ENCODE measurements around the gene PTPRG.

The PTPRG gene

GRCh38 chr3:62208385-62208784, 647.0 kb downstream of the PTPRG start:
- no peak for DNase-seq

- no peak for DNase-seq
Measured at GRCh38 chr3:62209101-62209500, 647.7 kb downstream of the PTPRG start.

GRCh38 chr3:62210011-62210410, 648.6 kb downstream of the PTPRG start:
- no peak for DNase-seq

DNA sequence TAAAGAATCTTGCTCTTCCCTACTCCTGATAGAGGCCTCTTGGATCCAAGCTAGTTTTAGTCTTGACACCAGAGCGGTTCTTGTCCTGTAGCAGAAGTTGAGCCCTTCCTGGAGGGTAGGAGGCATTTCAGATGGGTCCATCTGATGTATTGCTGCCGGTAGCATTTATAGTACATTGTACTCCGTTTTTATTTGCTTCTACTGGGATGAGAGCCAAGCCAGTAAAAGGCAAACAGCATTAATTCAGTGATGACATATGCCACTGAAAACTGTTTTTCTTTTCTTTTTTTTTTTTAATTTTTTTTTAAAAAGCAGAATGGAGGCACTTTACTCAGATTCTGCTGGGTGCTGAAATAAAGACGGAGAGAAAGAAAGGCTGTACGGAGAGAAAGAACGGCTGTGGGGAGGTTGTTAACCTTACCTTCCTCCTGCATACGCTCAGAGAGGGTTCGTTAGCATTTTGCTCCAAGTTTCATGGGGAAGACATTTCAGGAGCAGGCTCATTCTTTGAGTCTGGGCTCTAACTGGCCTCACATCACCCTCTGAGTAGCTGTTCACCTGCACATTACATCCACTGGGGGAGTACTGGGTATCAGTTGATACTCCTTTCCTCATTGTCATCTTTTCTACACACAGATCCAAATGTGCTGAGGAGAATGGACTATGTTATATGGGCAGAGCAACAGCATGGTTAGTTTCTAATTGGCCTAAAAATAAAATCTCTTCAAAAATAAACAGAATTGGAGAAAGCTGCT, 650.5 kb downstream of the PTPRG start:
- no peak for DNase-seq

DNA sequence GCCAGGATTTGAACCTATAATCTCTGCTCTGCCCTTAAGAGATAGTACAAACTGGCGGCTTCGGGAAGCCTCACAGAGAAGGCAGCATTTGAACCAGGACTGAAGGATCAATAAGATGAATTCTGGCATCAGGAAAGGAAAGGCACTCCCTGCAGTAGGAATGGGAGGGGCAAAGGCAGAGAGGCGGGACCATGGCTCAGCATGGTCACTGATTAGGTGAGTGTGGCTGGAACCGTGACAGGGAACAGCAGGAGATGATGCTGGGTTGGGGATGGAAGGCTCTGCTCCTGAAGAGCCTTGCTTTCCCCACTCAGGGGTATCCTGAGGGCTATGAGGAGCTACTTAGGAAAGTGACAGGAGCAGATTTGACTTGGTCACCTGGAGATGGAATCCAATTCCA, 653.5 kb downstream of the PTPRG start:
- no peak for DNase-seq

DNA sequence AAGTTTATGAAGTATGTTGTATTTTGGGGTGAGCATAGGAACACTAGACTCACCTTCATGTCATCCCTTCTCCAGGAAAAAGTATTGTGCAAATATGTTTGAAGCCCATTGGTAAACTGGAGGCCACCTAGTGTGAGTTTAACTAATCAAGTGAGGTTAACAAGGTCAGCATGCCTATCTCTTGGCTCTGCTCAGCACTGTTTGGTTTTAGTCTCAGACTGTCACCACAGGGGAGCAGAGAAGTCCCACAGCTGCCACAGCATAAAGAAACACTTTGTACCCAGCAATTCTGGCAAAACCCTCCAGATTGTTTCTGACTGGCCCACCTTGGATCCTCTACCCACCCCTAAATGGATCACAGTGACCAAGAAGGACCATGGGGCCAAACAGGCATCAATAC, 659.2 kb downstream of the PTPRG start:
- DNase-seq = no peak

- DNase-seq = no peak
Measured at GRCh38 chr3:62225051-62225450, 663.7 kb downstream of the PTPRG start.

DNA sequence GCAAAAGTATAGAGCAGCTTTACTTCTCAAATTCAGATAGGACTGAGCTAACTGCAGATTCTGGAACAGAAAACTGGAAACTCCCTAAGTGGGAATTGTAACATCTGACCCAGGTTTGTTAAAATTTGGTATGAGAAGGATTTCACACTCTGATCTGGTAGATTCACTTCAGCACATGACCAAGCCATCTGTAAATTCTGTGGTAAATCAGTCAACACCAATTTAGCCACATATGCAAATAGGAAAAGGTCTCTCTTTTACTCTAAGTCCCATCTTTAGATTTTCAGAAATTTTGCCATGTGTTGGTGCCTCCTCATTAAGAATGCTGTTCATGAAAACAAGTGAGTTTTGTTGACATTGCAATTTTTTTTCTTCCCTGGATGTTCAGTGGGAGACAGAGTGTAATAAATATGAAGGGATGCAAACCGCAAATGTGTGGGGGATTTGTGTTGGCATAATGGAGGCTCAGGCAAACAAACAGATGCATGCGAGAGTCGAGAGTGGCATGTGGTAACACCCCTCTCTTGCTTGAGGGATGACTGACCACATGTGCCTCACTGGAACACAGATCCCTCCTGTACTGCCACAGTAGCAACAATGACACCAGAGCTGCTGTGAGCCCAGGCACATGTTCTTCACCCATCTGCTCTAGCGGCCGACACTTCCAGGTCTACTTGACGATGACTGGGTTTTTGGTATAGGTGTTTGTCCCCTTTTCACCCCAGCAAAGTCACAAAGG, 665.4 kb downstream of the PTPRG start:
- no peak for DNase-seq

GRCh38 chr3:62228467-62228866, 667.1 kb downstream of the PTPRG start:
- no peak for DNase-seq

- no peak for DNase-seq
Measured at GRCh38 chr3:62229211-62229610, 667.8 kb downstream of the PTPRG start.

GRCh38 chr3:62229908-62230307, 668.5 kb downstream of the PTPRG start:
- no peak for DNase-seq

- no peak for DNase-seq
Measured at GRCh38 chr3:62233065-62233464, 671.7 kb downstream of the PTPRG start.

DNA sequence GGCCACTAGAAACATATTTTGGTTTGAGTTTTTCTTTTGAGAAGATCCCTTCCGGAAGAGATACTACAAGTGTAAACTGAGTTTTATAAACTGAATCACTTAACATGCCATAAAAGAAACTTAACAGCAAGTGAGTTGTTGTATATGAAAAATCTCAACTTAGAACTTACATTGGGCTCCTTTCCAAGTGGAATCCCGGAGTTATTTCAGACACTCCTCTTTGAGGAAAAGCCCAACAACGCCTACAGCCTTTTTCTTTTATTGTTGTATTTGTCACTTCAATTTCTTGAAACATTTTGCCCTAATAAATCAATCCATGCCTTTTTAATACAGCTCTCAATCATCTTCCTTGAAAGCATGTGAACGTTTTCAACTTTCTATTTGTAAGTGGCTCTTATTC, 674.6 kb downstream of the PTPRG start:
- DNase-seq = no peak

GRCh38 chr3:62237286-62237948, 676.0 kb downstream of the PTPRG start:
- no peak for DNase-seq

DNA sequence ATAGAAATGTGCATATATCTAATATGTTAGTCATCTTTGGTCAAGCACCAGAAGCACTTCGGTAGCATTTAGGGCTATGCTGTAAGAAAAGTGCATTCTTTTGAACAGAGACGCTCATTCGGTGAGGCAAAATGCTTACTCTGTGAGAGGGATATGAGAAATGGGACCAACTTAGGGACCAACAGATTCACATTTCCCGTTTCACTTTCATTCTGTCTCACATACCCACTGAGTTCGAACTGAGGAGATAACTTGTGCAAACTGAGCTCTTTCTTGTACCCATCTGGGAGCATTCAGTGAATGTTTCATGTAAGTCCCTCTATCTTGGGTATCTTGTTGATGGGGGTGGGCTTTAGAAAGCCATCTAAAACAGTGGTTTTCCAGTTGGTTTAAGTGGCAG, 676.6 kb downstream of the PTPRG start:
- no peak for DNase-seq

- DNase-seq = no peak
Measured at GRCh38 chr3:62238431-62238830, 677.1 kb downstream of the PTPRG start.

- no peak for DNase-seq
Measured at GRCh38 chr3:62241279-62241678, 679.9 kb downstream of the PTPRG start.

DNA sequence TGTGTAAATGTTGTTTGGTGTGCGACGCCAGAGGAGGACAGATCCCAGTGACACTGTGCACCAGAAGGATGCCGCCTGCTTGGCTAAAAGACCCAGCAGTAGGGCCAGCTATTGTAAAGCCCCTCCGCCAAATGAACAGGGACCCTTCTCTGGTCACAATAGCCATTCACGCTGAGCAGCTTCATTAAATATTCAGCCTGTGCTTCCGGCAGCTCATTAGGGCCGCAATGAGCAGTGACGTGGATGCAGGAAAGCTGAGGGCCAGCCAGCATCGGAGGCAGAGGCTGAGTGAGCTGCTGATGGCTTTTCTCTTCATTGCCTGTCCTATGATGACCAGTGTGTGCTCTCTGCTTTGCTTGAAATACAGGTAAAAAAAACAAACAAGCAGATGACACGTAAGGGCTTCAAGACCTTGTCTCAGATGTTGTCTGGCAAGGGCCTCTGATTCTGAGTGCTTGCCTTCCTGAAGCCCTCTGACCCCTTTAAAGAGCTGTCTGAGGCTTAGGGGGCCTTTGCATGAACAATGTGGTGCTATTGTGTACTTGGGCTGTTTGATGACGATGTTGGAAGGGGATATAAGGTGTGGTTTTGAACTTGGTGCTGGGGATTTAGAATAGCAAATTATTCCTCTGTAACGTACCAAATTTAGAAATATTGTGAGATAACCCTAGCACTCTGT, 681.6 kb downstream of the PTPRG start:
- DNase-seq = no peak

GRCh38 chr3:62246094-62246493, 684.7 kb downstream of the PTPRG start:
- no peak for DNase-seq

DNA sequence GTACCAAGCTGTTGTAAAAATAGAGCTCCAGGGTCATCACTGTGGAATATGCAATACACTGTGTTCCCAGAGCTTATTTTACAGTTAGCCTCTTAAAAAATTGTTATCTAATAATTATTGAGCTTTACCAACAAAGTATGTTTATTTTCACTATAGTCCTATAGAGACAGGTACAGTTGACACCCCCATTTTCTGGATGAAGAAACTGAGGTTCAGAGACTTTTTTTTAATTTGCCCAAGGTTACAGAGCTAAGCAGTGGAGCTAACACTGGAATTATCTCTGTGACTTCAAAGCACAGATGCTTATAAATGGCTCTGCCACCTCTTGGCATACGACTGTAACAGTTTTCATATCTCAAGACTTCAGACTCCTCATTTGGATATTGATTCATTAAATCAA, 685.6 kb downstream of the PTPRG start:
- DNase-seq = no peak

- DNase-seq = no peak
Measured at GRCh38 chr3:62248734-62249483, 687.5 kb downstream of the PTPRG start.

DNA sequence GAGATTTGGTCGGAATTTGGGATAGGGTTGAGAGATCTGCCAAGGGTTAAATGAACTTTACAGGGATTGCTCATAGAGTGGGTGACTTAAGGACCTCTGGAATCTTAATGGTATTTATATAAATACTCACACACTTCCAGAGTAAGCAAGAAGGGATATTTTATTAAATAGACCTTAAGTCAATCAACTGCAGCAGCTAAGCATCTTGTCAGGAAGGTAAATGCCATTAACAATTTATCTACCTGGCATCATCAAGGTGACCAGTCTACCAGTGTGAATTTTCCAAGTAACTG, 688.1 kb downstream of the PTPRG start:
- no peak for DNase-seq
